Measurements from ENCODE around the gene CAMK2N2. TPM values are rescaled to one million over a fixed set of nuclear protein-coding genes. Genes with fewer than 3 reads are reported as not detected.

Gene CAMK2N2
- total RNA-seq, 2 donors from 2014 or later, result 0.19 TPM; not detected in 1

GRCh38 chr3:184238246-184238818, 23.0 kb downstream of the CAMK2N2 start:
- Histone ChIP-seq H3K27me3 (no peaks in the 10 kb centered on the region), H3K9me3 (no peaks in the 10 kb centered on the region), H3K9ac (ENCODE audit: low read depth in 2 of 2, low read length in 2 of 2) (no peak overlapping the region), H3K27ac (no peak overlapping the region), H3K4me1 (no peaks in the 10 kb centered on the region), H3K36me3 (no peaks in the 10 kb centered on the region), H3K4me3 (no peak overlapping the region)
- intact Hi-C loops (cut with DNase I), result no loop called here
- DNase-seq, result no peak
- no peak for TF ChIP-seq CTCF (IDR thresholded peaks at IDR 0.05)

GRCh38 chr3:184237807-184238206, 23.5 kb downstream of the CAMK2N2 start:
- no peaks in the 10 kb centered on the region for H3K27me3 ChIP-seq
- H3K4me3 ChIP-seq, result no peak overlapping the region
- no peaks in the 10 kb centered on the region for H3K36me3 ChIP-seq
- intact Hi-C loops (cut with DNase I), result no loop called here
- TF ChIP-seq CTCF (IDR thresholded peaks at IDR 0.05), result no peak
- H3K9ac ChIP-seq (ENCODE audit: low read depth in 2 of 2, low read length in 2 of 2), result no peak overlapping the region
- no peak overlapping the region for H3K27ac ChIP-seq
- H3K9me3 ChIP-seq, result no peaks in the 10 kb centered on the region
- H3K4me1 ChIP-seq, result no peaks in the 10 kb centered on the region
- no peak for DNase-seq

GRCh38 chr3:184237211-184237610, 24.1 kb downstream of the CAMK2N2 start:
- no peaks in the 10 kb centered on the region for H3K4me1 ChIP-seq
- intact Hi-C loops (cut with DNase I), result no loop called here
- H3K36me3 ChIP-seq, result no peaks in the 10 kb centered on the region
- H3K4me3 ChIP-seq, result no peak overlapping the region
- H3K9ac ChIP-seq (ENCODE audit: low read depth in 2 of 2, low read length in 2 of 2), result no peak overlapping the region
- TF ChIP-seq CTCF (IDR thresholded peaks at IDR 0.05), result no peak
- no peak overlapping the region for H3K27ac ChIP-seq
- H3K27me3 ChIP-seq, result no peaks in the 10 kb centered on the region
- no peak for DNase-seq
- no peaks in the 10 kb centered on the region for H3K9me3 ChIP-seq

GRCh38 chr3:184236636-184237035, 24.7 kb downstream of the CAMK2N2 start:
- H3K4me1 ChIP-seq, result no peaks in the 10 kb centered on the region
- DNase-seq, result no peak
- H3K27me3 ChIP-seq, result peaks cover 2% of the 10 kb centered on the region
- no peak overlapping the region for H3K4me3 ChIP-seq
- no peak overlapping the region for H3K9ac ChIP-seq (ENCODE audit: low read depth in 2 of 2, low read length in 2 of 2)
- H3K9me3 ChIP-seq, result no peaks in the 10 kb centered on the region
- intact Hi-C loops (cut with DNase I), result no loop called here
- H3K27ac ChIP-seq, result no peak overlapping the region
- TF ChIP-seq CTCF (IDR thresholded peaks at IDR 0.05), result no peak
- no peaks in the 10 kb centered on the region for H3K36me3 ChIP-seq

- peaks cover 8% of the 10 kb centered on the region for H3K27me3 ChIP-seq
- no peak overlapping the region for H3K27ac ChIP-seq
- no peak overlapping the region for H3K9ac ChIP-seq (ENCODE audit: low read depth in 2 of 2, low read length in 2 of 2)
- H3K4me3 ChIP-seq, result no peak overlapping the region
- DNase-seq, result no peak
- no peaks in the 10 kb centered on the region for H3K4me1 ChIP-seq
- no peaks in the 10 kb centered on the region for H3K9me3 ChIP-seq
- TF ChIP-seq CTCF (IDR thresholded peaks at IDR 0.05), result no peak
- no peaks in the 10 kb centered on the region for H3K36me3 ChIP-seq
- intact Hi-C loops (cut with DNase I), result no loop called here
Measured at GRCh38 chr3:184236033-184236410, 25.3 kb downstream of the CAMK2N2 start.

Data from colonic mucosa (tissue), 4 donors.